OCI-LY7 (cell line): Measurements from ENCODE around the gene GSTO1. TPM values are rescaled to one million over a fixed set of nuclear protein-coding genes. Genes with fewer than 3 reads are reported as not detected.

ENCODE experiments used
- BruUV-seq: library from RNA; stranded (reverse); fragments of 400-500 nt; replicated peaks from 2 replicates; lab custom pipeline; 2021; lab: Mats Ljungman, UMichigan
- CTCF ChIA-PET: fragments of 300-600 bp; sonication (Branson Sonifier 250); formaldehyde crosslinking; loops from one replicate; lab custom pipeline; 2022; ENCODE audit warnings: antibody characterized with exemption; ENCODE audit not compliant: unreplicated experiment; lab: Charles Lee
- POLR2A ChIA-PET: fragments of 300-600 bp; sonication (Branson Sonifier 250); formaldehyde crosslinking; loops from one replicate; lab custom pipeline; 2022; ENCODE audit warnings: antibody characterized with exemption; lab: Charles Lee
- DNase-seq: peaks from one replicate; pipeline ENCODE4 v3.0.0-alpha.2; 2015; ENCODE audit warnings: low spot score
- H2AFZ ChIP-seq: fragments of 200-600 bp; sonication (generic), shearing (Covaris generic); 2 replicates; pipeline ENCODE4 v1.6.1; 2014; ENCODE audit warnings: mild to moderate bottlenecking, antibody characterized with exemption, low read length, moderate library complexity
- H3K27ac ChIP-seq: fragments of 200-600 bp; sonication (generic); 2 replicates; pipeline ENCODE4 v1.5.1; 2014; ENCODE audit warnings: mixed run types, low read depth, mild to moderate bottlenecking, moderate library complexity, low read length, inconsistent platforms; ENCODE audit not compliant: poor library complexity, severe bottlenecking
- H3K36me3 ChIP-seq: fragments of 200-600 bp; sonication (generic); 2 replicates; pipeline ENCODE4 v1.6.1; 2014; ENCODE audit warnings: mild to moderate bottlenecking, antibody characterized with exemption, low read length, moderate library complexity, mixed read lengths; ENCODE audit not compliant: insufficient read depth
- H3K4me1 ChIP-seq: fragments of 200-600 bp; sonication (generic); 2 replicates; pipeline ENCODE4 v1.5.1; 2014; ENCODE audit warnings: mild to moderate bottlenecking, low read length; ENCODE audit not compliant: insufficient read depth, poor library complexity, severe bottlenecking
- H3K4me2 ChIP-seq: fragments of 200-600 bp; sonication (generic); 2 replicates; pipeline ENCODE4 v1.6.1; 2014; ENCODE audit warnings: mild to moderate bottlenecking, low read length
- H3K4me3 ChIP-seq: fragments of 200-600 bp; sonication (generic); 2 replicates; pipeline ENCODE4 v1.5.1; 2014; ENCODE audit warnings: mild to moderate bottlenecking, low read depth, low read length; ENCODE audit not compliant: poor library complexity, severe bottlenecking
- H3K79me2 ChIP-seq: fragments of 200-600 bp; sonication (generic); 2 replicates; pipeline ENCODE4 v1.6.1; 2016; ENCODE audit warnings: low read depth, mild to moderate bottlenecking, low read length, moderate library complexity, mixed read lengths; ENCODE audit not compliant: insufficient read depth
- H3K9me2 ChIP-seq: fragments of 200-600 bp; sonication (generic); 2 replicates; pipeline ENCODE4 v1.6.1; 2016; ENCODE audit warnings: mild to moderate bottlenecking, low read length, mixed read lengths; ENCODE audit not compliant: insufficient read depth
- H3K9me3 ChIP-seq: fragments of 200-600 bp; sonication (generic); 2 replicates; pipeline ENCODE4 v1.6.1; 2014; ENCODE audit warnings: mild to moderate bottlenecking, mixed run types, low read length, mixed read lengths
- H4K20me1 ChIP-seq: fragments of 200-600 bp; sonication (generic); 2 replicates; pipeline ENCODE4 v1.6.1; 2014; ENCODE audit warnings: mild to moderate bottlenecking, antibody characterized with exemption, low read length, moderate library complexity, mixed read lengths; ENCODE audit not compliant: insufficient read depth
- CTCF ChIP-seq: fragments of 200-600 bp; sonication (generic); conservative IDR thresholded peaks from 2 replicates; pipeline ENCODE4 v1.5.1; 2014; ENCODE audit warnings: mild to moderate bottlenecking, antibody characterized with exemption, low read length, moderate library complexity, mixed read lengths
- EZH2phosphoT487 ChIP-seq: fragments of 200-600 bp; sonication (generic); IDR thresholded peaks from 2 replicates; pipeline ENCODE4 v1.6.1; 2018; ENCODE audit warnings: low read depth, borderline replicate concordance, mild to moderate bottlenecking, mixed run types, antibody characterized with exemption, low read length, moderate library complexity, mixed read lengths
- intact Hi-C: fragments of 100-400 bp; cut with micrococcal nuclease; formaldehyde crosslinking; loops from one replicate; pipeline ENCODE4 v1.10.0; 2022; ENCODE audit not compliant: unreplicated experiment
- total RNA-seq, 2 experiments: library from RNA; depleted of rRNA in 1 of 2; stranded (reverse); fragments of >200 nt in 1 of 2; shearing (Covaris generic) in 1 of 2; gene quantifications; 2 replicates each; pipeline ENCODE4 v1.2.3, GENCODE V29; 2014 to 2022

GSTO1 gene
- total RNA-seq, 2 experiments from 2014 or later, result 1.7 to 27.4 TPM

- POLR2A ChIA-PET, result interaction anchor here (1.2 to 3.0 kb wide), 4 partner anchors 13 to 44 kb away, joined by 3 to 16 read pairs (median 7); no protein-coding TSS in a partner anchor
- H3K4me1 ChIP-seq, result peaks cover 6% of the 10 kb centered on the region
- CTCF ChIA-PET, result interaction anchor here (1.9 to 3.8 kb wide), 2 partner anchors 13 to 43 kb away, joined by 4 to 28 read pairs; no protein-coding TSS in a partner anchor
- DNase-seq, result no peak
- no TSS peak for BruUV-seq
- H3K4me2 ChIP-seq, result no peak overlapping the region
- TF ChIP-seq CTCF (no peak), EZH2phosphoT487 (no peak)
- peaks cover 34% of the 10 kb centered on the region for H3K36me3 ChIP-seq
- no peaks in the 10 kb centered on the region for H3K79me2 ChIP-seq
- no peak overlapping the region for H3K4me3 ChIP-seq
- intact Hi-C loops, result no loop called here
- no peaks in the 10 kb centered on the region; the same call in 1 of the 2 replicates for H4K20me1 ChIP-seq
- H3K9me2 ChIP-seq, result no peaks in the 10 kb centered on the region
- H2AFZ ChIP-seq, result no peak overlapping the region
- H3K9me3 ChIP-seq, result no peaks in the 10 kb centered on the region
- no peak overlapping the region for H3K27ac ChIP-seq
Measured at GRCh38 chr10:104307576-104308438, 53.1 kb downstream of the GSTO1 start.

GRCh38 chr10:104308439-104308903 lies 53.8 kb downstream of the GSTO1 start:
- POLR2A ChIA-PET, result interaction anchor here (1.2 kb wide), 1 partner anchor 44 kb away, joined by 3 read pairs; no protein-coding TSS in a partner anchor
- no peak for DNase-seq
- Histone ChIP-seq H3K4me3 (no peak overlapping the region), H3K36me3 (peaks cover 40% of the 10 kb centered on the region), H3K27ac (no peak overlapping the region), H3K9me2 (no peaks in the 10 kb centered on the region), H3K4me2 (no peak overlapping the region), H3K9me3 (no peaks in the 10 kb centered on the region), H3K4me1 (peaks cover 6% of the 10 kb centered on the region), H3K79me2 (no peaks in the 10 kb centered on the region), H2AFZ (no peak overlapping the region), H4K20me1 (no peaks in the 10 kb centered on the region; the same call in 1 of the 2 replicates)
- intact Hi-C loops, result no loop called here
- TF ChIP-seq CTCF (no peak), EZH2phosphoT487 (no peak)
- CTCF ChIA-PET, result no interaction called here
- no TSS peak for BruUV-seq
